NCI-H69 (cell line): Measurements from ENCODE around the gene NR5A2.
A peak's percentile ranks its signal among the peaks of the same experiment; 100 is the strongest.

Experiments
- DNase-seq: peaks from one replicate; lab custom pipeline; 2025; lab: John Stamatoyannopoulos, UW

Gene NR5A2

DNA sequence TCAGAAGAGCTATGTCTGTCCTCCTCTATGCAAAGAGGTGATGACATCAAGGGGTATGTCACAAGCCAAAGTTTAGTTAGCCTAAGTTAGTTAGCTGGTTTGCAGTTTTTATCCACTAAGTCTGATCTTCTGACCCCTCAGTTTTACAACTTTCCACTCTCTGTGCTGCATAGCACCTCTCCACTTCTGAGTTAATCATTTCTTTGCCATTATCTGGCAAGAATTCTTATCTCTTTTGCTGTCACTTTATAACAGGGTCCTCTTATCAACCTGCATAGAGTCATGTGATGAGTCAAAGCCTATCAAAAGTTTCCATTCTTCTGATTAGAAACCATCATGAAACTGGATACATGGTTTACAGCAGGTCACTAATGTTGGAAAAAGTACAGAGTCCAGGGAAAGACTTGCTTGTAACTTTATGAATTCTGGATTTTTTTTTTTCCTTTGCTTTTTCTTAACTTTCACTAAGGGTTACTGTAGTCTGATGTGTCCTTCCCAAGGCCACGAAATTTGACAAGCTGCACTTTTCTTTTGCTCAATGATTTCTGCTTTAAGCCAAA, at the start of gene NR5A2:
Gene NR5A2, plus strand, starts transcription at position 447 of the 560 bp plus-strand sequence. CDS start 138 bp downstream, outside the sequence.
- no peak for DNase-seq

DNA sequence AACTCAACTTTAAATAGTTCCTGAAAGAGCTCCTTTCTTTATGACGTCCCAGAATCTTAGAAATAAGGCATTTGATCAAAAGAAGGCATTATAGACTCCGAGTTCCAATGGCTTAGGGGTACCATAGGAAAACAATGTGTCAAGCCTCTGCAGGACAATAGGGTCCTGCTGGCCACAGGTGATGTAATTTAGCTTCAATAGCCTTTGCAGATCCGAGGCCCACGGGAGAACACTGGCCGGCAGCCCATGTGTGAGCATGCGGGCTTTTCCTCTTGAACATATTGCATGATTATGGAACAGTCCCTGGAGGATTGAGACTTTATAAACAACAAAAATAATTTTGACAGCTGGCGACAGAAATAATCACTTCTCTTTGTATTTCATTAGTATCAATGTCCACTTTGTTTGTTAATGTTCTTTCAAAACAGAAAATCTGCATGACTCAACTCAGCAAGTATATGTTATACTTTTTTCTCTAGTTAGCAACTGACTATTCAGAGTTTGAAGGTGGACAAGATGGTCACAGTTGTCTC, 49.0 kb upstream of the NR5A2 start:
- peak; percentile 39 for DNase-seq

DNA sequence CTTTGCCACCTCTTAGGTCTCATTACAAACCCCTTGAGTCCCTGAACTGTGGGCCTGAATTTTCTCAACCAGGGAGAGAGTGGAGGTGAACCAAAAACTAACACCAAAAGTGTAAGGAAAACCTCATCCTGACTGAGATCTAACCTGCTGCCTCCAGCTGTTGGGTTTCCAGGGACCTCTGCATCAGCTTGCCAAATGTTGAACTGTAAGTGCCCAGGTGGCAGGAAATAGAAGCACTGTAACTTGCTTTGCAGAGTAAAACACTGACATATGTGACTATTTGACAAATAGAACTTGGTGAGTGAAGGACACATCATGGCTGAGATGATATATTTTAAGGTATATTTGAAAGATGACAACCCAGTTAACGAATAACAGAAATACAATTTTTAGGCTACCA, 48.4 kb upstream of the NR5A2 start:
- DNase-seq = peak; percentile 35

DNA sequence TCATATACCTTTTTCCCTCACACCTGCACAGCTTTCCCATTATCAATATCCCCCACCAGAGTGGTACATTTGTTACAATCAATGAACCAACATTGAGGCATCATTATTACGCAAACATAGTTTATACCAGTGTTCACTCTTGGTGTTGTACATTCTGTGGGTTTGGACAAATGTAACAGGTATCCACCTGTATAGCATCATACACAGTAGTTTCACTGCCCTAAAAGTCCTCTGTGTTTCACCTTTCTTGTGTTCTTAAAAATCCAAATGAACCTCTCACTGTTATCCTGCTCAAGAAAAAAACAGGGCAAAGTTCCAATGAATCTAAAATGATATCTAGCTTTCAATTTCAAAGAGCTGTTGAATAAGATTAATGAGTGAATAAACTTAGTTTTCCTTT, 45.9 kb upstream of the NR5A2 start:
- DNase-seq = no peak

DNA sequence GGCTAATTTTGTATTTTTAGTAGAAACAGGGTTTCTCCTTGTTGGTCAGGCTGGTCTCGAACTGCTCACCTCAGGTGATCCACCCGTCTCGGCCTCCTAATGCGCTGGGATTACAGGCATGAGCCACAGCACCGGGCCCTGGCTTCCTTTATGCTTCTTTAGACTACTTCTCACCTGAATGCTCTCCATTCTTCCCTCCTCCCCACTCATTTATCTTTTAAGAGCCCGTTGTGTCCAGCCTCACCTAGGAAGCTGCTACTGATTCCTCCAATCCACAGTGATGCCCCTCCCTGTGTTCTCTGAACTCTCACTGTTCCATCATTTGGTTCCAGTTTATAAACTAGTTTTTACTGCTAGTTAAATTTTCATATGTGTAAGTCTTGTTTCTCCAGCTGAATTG, 44.9 kb upstream of the NR5A2 start:
- DNase-seq = no peak

DNA sequence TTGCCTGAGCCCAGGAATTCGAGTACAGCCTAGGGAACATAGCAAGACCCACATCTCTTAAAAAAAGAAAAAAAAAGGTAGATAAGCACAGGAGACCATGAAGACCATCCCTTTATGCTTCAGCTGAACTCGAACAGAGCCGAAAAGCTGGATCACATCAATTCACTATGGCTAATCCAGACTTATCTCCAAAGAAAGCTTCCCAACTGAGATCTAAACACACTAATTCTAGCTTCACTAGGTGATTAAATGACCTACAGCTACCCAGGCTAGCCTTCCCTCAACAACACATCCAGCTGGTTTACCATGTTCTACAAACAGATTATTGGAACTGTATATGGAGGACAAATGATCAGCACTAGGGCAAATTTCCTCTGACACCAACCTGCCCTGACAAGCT, 44.0 kb upstream of the NR5A2 start:
- no peak for DNase-seq

DNA sequence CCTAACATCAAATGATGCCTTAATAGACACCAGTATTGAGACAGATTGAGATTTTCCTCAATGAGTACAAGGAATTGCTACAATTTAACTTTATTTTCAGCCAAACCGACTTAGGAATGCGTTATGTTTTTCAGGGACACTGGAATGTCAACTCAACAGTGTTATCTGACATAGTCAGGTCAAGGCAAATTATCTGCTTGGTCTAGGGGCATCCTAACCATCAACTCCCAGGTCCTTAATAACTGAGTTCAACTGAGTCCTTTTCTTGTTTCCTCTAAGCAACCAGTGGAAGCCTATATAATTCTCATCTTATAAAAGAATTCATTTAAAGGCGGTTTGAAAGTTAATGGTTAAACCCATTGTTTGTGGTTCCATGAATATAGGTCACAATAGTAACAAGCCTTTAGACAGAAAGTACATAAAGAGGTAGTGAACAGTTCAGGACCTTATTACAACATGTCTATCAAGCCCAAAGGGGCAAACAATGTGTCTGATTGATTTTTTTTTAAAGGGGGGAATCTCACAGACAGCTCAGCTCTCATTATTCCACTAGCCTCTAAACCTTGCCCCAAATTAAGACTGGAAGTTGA, 32.3 kb upstream of the NR5A2 start:
- DNase-seq = no peak

DNA sequence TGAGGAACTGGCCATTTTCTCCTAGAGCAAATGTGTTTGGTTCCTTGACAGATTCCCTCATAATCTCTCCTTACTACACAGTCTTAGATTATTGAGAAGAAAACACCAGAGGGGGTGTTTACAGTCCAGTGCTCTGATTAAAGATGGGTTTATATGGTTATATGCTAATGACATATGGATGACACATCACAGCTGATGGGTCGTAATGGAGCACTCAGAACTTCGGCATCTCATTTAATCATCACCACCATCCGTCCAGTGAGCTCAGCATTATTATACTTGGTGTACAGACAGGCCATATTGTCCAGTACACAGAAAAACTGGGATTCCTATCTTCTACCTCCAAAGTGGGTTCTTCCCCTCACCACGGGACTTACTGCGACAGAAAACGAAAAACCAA, 22.3 kb upstream of the NR5A2 start:
- DNase-seq = no peak

DNA sequence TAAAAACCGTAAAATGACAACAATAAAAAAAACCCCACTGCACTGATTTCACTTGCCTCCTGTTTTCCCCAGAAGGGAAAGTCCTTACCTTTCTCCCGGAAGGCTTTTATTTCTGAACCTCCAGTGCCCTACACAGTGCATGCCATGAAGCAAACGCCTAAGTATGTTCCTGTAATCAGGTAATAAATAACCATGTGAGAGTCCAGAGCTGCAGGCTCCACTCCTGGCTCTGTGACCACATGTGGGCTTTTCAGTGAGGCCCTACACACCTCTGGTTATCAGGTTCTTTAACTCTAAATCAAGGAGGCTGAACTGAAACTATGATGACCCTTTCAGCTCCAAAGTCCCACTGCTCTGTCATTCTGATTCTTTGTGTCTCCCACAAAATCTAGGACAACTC, 20.8 kb upstream of the NR5A2 start:
- DNase-seq = no peak

DNA sequence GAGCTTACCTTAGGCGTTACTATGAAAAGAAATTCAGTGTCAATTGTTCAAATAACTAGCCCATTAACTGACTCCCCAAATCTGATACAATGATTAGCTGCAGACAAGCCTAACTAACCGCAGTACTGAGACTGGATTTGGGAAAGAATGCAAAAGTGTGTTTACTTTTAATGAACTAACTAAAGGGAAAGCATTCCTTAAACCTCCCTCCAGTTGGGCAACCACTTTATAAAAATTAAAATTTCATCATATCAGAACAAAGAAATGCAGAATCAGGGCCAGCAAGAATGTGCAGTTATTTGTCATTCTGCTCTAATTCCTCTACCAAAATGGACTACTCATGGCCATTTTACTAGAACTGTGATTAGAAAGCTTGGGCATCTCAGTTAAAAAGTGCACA, 11.7 kb upstream of the NR5A2 start:
- no peak for DNase-seq

DNA sequence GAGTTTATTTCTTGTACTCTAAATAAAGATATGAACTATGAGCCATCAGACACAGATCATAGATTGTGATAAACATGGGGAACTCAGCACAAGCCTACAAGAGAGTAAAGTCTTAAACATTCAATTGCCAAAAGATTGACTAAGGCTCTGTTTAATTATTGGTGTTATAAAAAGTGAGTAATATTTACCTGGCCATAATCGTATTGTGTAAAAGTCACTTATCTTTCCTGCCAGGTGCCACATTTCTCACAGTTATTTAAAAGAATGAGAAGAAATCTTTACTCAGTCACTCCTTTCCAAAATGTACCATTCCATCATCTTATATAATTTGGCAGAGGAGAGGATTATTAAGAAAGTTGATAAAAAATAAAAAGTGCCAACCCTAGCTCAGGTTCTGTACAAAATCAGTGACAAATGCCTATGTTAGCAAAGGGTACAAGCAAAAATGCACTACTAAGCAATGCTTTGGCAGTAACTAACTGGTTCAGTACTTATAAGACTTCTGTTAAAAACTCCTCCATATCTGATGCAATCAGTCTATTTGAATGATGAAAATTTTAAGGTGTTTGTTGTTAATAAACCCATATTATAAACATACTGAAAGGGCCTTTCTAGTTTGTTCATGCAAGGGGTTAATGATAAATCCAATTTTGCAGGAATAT, 5.8 kb upstream of the NR5A2 start:
- DNase-seq = no peak

DNA sequence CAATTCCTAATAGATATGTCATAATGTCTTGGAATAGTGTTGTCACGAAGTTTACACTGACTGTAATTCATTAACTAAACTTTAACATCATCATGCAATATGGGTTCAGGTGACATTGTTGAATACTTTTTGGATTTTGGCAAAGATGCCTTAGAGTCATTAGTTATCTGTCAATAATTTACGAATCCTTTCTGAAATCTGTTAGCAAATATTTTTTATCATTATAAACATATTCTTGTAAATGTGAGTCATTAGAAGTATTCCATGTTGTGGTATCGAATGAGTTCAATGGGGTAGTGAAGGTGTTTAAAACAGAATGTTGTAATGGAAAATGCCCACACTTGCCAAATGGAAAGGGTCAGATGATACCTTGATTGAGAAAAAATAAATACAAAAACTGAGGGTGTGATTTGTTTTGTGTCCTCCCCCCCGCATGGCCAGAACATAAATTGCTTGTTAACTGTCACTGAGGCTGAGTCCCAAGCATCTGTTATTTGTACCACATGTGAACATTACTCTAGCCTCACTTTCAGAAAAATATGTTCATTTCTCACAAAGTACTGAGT, 5.2 kb upstream of the NR5A2 start:
- DNase-seq = no peak

DNA sequence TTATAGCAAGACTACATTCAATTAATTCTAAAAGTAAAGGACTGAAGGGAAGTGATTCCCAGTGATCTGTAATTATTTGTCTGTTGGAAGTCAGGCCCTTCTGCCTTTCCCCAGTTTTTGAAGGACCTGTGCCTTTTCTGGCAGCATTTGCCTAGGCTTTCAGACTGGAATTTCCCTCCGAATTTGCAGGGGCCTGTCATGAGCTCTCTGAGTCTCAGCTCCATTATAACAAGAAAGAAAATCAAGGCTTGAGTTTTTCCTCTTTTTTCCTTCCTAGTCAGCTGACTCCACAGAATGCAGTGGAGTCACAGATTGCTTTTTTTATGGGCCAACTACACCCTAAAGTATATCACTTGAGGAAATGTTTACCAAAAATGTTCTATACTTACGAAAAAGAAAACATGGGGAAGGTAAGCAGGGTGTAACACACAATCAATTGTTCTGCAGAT, 1.1 kb downstream of the NR5A2 start:
- peak; percentile 67 for DNase-seq

DNA sequence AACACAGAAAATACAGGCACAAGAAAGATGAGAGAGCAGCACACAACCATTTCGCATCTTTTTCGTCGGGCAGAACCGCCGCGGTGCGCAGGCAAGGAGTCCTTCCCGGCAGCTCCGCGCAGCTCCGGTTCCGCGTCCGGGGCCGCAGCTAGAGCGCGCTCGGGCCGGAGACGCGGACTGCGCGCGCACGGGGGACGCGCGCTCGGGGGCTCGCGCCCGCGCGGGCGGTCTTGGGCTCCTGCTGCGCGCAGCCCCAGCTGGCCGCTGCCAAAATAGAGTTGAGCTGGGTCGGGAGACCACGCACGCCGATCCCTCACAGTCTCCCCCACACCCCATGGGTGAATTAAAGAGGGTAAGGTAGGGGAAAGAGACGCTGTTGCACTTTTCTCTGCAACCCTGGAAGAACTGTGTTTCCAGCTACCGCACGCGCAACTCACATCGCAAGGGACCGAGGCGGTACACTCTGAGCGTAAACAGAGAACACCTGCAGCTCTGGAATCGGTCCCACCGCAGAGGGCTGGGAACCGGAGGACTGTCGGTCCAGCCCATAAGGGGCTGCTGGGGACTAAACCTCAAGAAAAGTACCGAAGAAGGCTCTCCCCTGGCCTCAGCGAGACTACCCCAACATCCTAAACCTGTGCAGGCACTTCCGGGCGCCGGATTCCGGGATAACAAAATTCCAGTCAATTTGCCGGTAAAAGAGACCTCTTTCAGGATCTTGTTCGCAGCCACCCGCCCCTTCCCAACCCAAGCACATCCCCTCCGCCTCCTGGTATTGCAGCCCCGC, 1.7 kb downstream of the NR5A2 start:
- peak; percentile 87 for DNase-seq

DNA sequence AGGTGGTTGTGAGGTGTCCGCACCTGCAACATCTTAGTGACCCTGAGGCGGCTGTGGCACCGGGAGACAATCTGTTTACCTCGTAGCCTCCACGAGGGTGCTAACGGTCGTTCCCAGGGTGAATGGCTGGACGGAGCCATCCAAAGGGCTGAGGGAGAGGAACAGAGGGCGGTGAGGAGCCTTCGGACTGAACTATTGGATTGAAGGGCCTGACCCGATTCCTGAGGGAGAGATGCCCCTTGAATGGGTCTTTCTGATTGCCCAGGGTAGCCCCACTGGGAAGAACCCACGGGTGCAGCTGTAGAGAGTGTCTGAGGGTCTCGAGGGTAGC, 2.3 kb downstream of the NR5A2 start:
- DNase-seq = no peak

DNA sequence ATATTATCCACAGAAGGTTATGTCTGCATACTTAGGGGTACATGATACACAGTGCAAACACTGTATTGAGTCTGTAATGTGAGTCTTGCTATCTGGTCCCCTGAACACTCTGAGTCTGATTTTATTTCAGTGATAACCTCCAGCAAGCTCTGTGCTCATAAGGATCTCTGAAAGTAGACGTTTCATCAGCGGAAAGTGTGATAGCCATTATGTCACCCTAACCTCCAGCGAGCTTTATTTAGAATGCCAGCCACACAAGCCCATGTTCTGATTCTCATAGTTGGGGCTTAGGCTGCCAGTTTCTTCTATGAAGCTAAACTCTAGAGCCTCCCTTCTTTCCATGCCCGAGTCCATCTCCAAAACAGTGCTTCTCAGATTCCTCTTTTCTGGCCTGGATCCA, 3.3 kb downstream of the NR5A2 start:
- DNase-seq = no peak

DNA sequence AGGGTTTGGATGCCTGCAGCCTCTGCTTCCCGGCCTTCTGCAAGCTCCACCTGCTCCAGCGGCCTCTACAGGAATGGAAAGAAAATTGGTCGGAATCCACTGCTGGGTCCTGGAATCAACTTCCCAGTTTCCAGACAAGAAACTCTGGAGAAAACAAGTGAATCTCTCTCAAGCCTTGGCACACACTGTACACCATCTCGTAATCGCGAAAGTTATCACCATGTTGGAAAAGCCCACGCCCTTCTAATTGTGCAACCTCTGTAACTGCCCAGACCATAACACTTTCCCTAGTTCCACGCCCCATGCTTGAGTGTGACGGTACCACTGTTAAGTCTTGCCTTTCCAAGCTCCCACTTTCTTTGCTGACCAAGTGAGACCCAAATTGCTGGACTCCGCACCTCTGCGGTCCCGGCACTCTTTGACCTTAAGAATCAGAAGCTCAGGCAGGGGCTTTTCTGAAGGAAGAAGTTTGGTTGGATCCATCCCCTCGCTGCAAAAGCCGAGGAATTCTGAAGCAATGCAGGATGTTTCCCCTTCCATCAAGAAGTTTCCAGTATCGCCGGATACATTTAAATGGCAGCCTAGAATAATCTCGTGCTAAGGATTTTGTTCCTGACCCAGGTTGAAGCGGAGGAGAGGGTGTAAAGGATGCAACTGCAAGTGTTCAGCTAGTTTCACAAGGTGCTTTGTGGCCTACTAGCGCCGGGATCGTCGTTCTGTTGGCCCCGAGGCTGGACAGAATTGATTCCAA, 6.2 kb downstream of the NR5A2 start:
- no peak for DNase-seq

DNA sequence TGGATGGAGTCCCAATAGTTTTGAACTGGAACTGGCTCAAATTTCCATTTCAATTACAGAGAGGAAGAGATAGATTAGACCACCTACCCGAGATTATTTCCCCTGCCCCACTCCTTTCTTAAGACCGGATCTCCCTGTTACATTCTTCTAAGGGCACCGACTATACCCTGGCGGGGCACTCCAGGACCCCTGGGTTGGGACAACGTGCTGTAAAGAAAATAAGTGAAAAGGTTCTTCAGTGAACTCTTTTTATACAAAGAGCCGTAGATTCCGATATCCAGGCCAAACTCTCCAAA, 6.7 kb downstream of the NR5A2 start:
- DNase-seq = no peak

DNA sequence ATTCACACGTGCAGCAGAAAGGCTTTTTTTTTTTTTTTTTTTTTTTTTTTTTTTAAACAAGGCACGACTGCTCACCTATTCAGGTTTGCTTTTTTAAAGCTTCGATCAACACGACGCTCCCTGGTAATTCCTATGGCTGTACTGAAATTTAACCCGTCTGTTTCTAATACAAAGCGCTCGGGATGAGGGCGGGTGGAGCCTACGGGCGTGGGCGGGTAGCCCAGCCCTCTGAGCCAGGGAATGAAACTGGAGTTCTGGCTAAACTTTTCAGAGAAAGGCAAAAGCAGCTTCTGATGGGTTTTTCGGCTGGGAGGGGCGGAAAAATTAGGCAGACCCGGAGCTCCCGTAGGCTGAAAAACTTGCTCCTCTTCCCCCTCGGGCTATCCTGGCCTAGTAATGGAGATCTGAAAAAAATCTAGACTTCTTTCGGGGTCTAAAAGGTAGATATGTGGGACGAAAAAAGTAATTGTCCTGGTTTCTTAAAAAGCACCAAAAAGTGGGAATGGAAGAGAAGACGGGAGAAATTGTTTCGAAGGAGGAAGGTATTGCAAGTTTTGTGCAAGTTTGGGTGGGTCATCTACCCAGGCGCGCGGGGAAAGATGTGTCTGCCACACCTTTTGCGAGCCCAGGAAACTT, 7.4 kb downstream of the NR5A2 start:
- no peak for DNase-seq

DNA sequence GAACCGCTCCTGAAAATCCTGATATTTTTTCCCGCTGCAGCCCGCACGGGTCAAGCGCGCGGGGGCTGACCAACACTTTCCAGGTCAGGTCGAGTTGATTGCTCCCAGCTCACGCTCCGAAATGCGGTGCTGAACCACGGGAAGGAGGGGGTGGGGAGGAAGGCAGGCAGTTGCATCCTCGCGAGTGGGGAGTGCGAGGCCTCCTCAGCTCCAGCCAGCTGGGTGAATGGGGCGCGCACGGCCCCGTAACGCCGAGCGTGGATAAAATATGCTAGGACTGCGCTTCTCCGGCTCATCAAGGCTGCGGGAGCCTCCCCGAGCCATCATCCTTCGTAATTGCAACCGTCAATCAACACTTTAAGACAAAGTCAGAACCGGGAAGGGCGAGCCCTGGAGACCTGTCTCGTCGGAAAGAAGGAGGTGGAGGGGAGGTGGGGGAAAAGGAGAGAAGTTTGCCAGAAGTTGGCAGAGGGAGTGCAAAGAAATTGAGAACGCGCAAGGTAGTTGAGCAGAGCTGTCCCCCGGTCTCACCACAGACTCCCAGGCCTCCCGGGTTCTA, 8.0 kb downstream of the NR5A2 start:
- DNase-seq = no peak

DNA sequence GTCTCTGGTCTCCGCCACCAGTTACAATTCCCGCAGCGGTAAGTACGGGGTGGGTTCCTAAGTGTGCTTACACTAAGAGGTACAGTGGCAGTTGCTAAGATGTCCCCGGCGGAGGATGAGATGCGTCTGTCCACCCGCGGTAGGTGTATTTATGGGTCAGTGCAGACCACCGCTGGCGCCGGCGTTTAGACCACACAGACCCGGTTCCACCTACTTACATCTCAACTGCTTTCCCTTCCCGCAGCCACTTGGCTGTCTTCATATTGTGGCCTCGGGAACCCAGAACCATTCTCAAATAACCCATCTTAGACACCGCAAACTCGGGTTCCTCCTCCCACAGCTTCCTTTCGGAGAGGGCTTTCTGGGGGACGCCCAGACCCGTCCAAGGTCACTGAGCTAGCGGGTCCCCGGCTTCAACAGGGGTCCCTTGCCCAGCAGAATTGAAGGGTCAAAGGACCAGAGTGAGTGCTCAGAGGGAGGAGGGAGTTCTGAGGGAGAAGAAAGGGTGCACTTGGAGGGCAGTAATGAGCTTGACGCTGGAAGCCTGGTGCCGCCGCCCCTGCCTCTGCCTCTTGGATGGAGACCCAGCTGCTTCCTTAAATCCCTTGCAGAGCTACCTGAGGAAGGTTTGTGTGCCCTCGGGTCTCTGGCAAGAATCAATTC, 8.6 kb downstream of the NR5A2 start:
- DNase-seq = no peak
